GM19397 (cell line): ENCODE measurements around the gene IST1.
A peak's percentile ranks its signal among the peaks of the same experiment; 100 is the strongest.
"Not testable (repeated sequence)": the region's sequence is repeated elsewhere in the genome, so short reads cannot be mapped to it uniquely, and the experiment has no call there.

ENCODE experiments used
- ATAC-seq: cut with Tn5 transposase; IDR thresholded peaks from one replicate; pipeline ENCODE4 v1.9.1; 2021; ENCODE audit warnings: mild to moderate bottlenecking, moderate library complexity; ENCODE audit not compliant: unreplicated experiment

IST1 gene

GRCh38 chr16:71894921-71895678 lies at the start of gene IST1:
Gene IST1 (plus strand): TSS chr16:71895531. CDS start chr16:71915641, 20,110 bp downstream.
- peak; percentile 83 for ATAC-seq

GRCh38 chr16:71845639-71846430 lies 49.5 kb upstream of the IST1 start, which contains the start of gene ATXN1L:
Gene ATXN1L (plus strand): TSS chr16:71845976. CDS start chr16:71849741, 3,765 bp downstream.
- peak; percentile 76 for ATAC-seq

- ATAC-seq: no peak
These were observed 48.9 kb upstream of the IST1 start for GRCh38 chr16:71846431-71846830.

- ATAC-seq: no peak
These were observed 48.2 kb upstream of the IST1 start for GRCh38 chr16:71847096-71847495.

GRCh38 chr16:71848622-71849021 lies 46.7 kb upstream of the IST1 start:
- no peak for ATAC-seq

- no peak for ATAC-seq
These were observed 43.6 kb upstream of the IST1 start for GRCh38 chr16:71851746-71852145.

GRCh38 chr16:71852158-71852557 lies 43.2 kb upstream of the IST1 start:
- ATAC-seq: no peak

- no peak for ATAC-seq
These were observed 42.8 kb upstream of the IST1 start for GRCh38 chr16:71852561-71852960.

- peak; percentile 67 for ATAC-seq
These were observed 41.9 kb upstream of the IST1 start for GRCh38 chr16:71853413-71853812.

GRCh38 chr16:71854369-71854948 lies 40.9 kb upstream of the IST1 start:
- ATAC-seq: no peak

- ATAC-seq: no peak
These were observed 39.2 kb upstream of the IST1 start for GRCh38 chr16:71855937-71856662.

- no peak for ATAC-seq
These were observed 35.4 kb upstream of the IST1 start for GRCh38 chr16:71859762-71860521.

GRCh38 chr16:71863995-71864394 lies 31.3 kb upstream of the IST1 start:
- ATAC-seq: no peak

GRCh38 chr16:71865173-71865863 lies 30.0 kb upstream of the IST1 start:
- ATAC-seq: no peak

GRCh38 chr16:71867175-71867574 lies 28.2 kb upstream of the IST1 start:
- not testable (repeated sequence) for ATAC-seq

GRCh38 chr16:71867939-71868338 lies 27.4 kb upstream of the IST1 start:
- ATAC-seq: no peak

- ATAC-seq: no peak
These were observed 26.2 kb upstream of the IST1 start for GRCh38 chr16:71869089-71869488.

- no peak for ATAC-seq
These were observed 24.5 kb upstream of the IST1 start for GRCh38 chr16:71870818-71871217.

- ATAC-seq: no peak
These were observed 22.1 kb upstream of the IST1 start for GRCh38 chr16:71873199-71873598.

GRCh38 chr16:71878911-71879310 lies 16.4 kb upstream of the IST1 start:
- no peak for ATAC-seq
